Mesendoderm (in vitro differentiated cells): Measurements from ENCODE around the gene ALPK1.

ENCODE experiments used
- DNase-seq: peaks from one replicate; pipeline ENCODE4 v3.0.0; 2013
- H2AK5ac ChIP-seq: 2 replicates; pipeline ENCODE4 v1.6.1; 2013; ENCODE audit warnings: low read length, inconsistent platforms
- H2BK120ac ChIP-seq: 2 replicates; pipeline ENCODE4 v1.6.1; 2013; ENCODE audit warnings: low read depth, mild to moderate bottlenecking, low read length, moderate library complexity, mixed read lengths
- H2BK15ac ChIP-seq: replicated peaks from 2 replicates; pipeline ENCODE4 v1.6.1; 2013; ENCODE audit warnings: low read depth, mild to moderate bottlenecking, moderate library complexity
- H2BK5ac ChIP-seq: 2 replicates; pipeline ENCODE4 v1.6.1; 2013; ENCODE audit warnings: low read length, inconsistent platforms
- H3K18ac ChIP-seq: 2 replicates; pipeline ENCODE4 v1.6.1; 2013; ENCODE audit warnings: mild to moderate bottlenecking, low read length, mixed read lengths
- H3K23ac ChIP-seq: one replicate; pipeline ENCODE4 v1.6.1; 2013; ENCODE audit warnings: low read length
- H3K27ac ChIP-seq: 2 replicates; pipeline ENCODE4 v1.5.1; 2013; ENCODE audit warnings: low read depth, mild to moderate bottlenecking, inconsistent platforms, low read length, moderate library complexity
- H3K27me3 ChIP-seq: 2 replicates; pipeline ENCODE4 v1.6.1; 2013; ENCODE audit warnings: low read length, control low read depth, mild to moderate bottlenecking, inconsistent platforms; ENCODE audit not compliant: insufficient read depth, poor library complexity
- H3K36me3 ChIP-seq: 2 replicates; pipeline ENCODE4 v1.6.1; 2013; ENCODE audit warnings: low read length, inconsistent platforms; ENCODE audit not compliant: control insufficient read depth, insufficient read depth
- H3K4ac ChIP-seq: one replicate; pipeline ENCODE4 v1.6.1; 2013; ENCODE audit warnings: low read depth, mild to moderate bottlenecking, low read length, moderate library complexity
- H3K4me1 ChIP-seq: 2 replicates; pipeline ENCODE4 v1.6.1; 2013; ENCODE audit warnings: low read depth, low read length, inconsistent platforms; ENCODE audit not compliant: control insufficient read depth
- H3K4me2 ChIP-seq: 2 replicates; pipeline ENCODE4 v1.6.1; 2013; ENCODE audit warnings: low read length
- H3K4me3 ChIP-seq: 2 replicates; pipeline ENCODE4 v1.5.1; 2013; ENCODE audit warnings: mild to moderate bottlenecking, low read length
- H3K56ac ChIP-seq: one replicate; pipeline ENCODE4 v1.6.1; 2013; ENCODE audit warnings: low read length
- H3K79me1 ChIP-seq: 2 replicates; pipeline ENCODE4 v1.6.1; 2013; ENCODE audit warnings: low read length, inconsistent platforms
- H3K79me2 ChIP-seq: 2 replicates; pipeline ENCODE4 v1.6.1; 2013; ENCODE audit warnings: mild to moderate bottlenecking, low read length; ENCODE audit not compliant: control insufficient read depth, insufficient read depth
- H3K9ac ChIP-seq: 2 replicates; pipeline ENCODE4 v1.6.1; 2013; ENCODE audit warnings: low read length, inconsistent platforms
- H4K5ac ChIP-seq: one replicate; pipeline ENCODE4 v1.6.1; 2013; ENCODE audit warnings: low read length
- H4K8ac ChIP-seq: one replicate; pipeline ENCODE4 v1.6.1; 2013; ENCODE audit warnings: low read depth, mild to moderate bottlenecking, control low read depth, low read length, moderate library complexity
- WGBS: extraction: QIAGEN DNeasy Blood & Tissue Kit; methylation state at CpG from one replicate; pipeline ENCODE4 v1.1.7; 2013; ENCODE audit warnings: low lambda C conversion rate, missing lambda C conversion rate; ENCODE audit not compliant: insufficient coverage; ENCODE audit errors: extremely low coverage; 5-methylcytosine and 5-hydroxymethylcytosine counted together

ALPK1 gene

DNA sequence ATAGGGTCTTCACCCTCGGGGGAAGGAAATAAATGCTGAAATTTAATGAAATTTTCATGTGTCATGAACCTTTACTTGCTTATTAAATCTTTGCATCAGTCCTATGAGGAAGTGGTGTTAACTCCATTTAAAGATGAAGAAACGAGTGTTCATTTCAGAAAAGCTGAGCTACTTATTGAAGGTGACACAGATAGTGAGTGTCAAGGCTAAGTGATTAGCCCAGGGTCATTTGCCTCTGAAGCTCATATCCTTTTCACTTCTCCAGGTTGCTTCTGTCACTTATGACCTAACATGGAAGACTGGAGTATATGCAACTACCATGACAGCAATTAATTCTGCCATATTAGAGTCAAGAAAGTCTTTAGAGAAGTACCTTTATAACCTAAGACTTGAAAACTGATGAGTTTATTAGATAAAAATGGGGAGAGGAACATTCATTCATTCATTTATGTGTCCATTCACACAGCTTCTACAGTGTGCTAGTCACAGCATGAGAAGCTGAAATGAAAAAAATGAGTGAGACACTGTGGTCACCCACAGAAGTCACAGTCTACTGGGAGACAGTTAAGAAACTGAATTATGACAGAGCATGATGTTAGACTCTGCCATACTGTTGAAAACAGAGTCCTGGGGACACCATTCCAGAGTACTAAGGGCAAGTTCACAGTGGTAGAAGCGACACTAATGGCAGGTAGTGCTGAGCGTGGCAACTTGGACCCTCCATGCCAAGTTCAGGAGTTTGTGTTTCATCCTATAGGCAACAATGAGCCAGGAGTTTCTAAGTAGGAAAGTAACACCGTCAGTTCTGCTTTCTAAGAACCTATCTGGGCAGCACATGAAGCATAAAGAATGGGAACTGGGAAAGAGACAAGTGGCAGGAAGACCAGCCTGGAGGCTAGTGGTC is 21.3 kb downstream of the ALPK1 start:
- DNase-seq = no peak
- Histone ChIP-seq H2BK5ac (no peak overlapping the region), H3K79me2 (no peaks in the 10 kb centered on the region), H3K27me3 (no peaks in the 10 kb centered on the region), H4K5ac (no peak overlapping the region), H3K4me1 (no peaks in the 10 kb centered on the region), H3K79me1 (no peaks in the 10 kb centered on the region), H3K4me2 (no peak overlapping the region), H3K36me3 (no peaks in the 10 kb centered on the region), H3K23ac (no peak overlapping the region), H3K27ac (no peak overlapping the region), H3K4ac (no peak overlapping the region), H3K56ac (no peak overlapping the region), H2BK15ac (no peak overlapping the region), H3K9ac (no peak overlapping the region), H2BK120ac (no peak overlapping the region), H3K18ac (no peak overlapping the region), H3K4me3 (no peak overlapping the region), H2AK5ac (no peak overlapping the region), H4K8ac (no peak overlapping the region)
- no CpG with 5 or more reads among the region's 5 CpGs for WGBS

DNA sequence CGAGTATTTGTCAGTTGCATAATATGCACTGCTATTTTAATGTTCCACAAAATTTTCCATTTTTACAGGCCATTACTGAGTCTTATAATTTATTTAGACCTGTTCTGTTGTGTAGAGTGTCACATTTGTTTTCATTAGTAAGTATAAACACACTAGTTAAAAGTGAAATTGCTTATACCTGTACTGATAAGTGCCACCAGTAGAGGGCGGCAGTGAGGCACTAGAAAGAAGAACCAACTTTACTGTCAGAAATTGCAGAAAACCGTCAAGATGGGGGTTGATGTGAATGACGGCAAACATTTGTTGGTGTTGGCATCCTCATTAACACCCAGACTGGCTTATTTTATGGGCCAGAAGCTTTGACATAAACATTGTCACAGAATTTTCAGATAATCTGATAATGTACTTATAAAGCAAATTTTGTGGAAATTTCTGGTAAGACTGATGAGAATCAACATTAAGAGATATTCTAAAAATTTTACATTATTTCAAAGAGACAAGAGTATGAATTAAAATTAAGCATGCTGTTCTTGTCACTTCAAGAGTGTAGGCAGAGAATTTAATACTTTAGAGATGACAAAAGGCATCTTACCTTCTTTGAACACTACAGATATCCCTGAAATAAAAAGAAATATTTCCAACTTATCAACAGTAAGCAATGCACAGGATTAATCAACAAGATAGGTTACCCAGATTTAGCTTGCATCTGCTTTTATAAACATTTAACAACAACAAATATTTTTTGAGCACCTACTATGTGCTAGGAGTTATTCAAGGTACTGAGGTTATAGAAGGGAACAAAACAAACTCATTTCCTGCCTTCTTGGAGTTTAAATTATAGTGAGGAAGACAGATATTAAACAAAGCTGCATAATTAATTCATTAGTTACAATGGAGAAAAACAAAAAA is 24.9 kb downstream of the ALPK1 start:
- no peak overlapping the region for H3K56ac ChIP-seq
- H2BK15ac ChIP-seq = no peak overlapping the region
- no peaks in the 10 kb centered on the region for H3K79me1 ChIP-seq
- no peaks in the 10 kb centered on the region for H3K4me1 ChIP-seq
- H2BK120ac ChIP-seq = no peak overlapping the region
- no peak overlapping the region for H3K27ac ChIP-seq
- no peak overlapping the region for H4K5ac ChIP-seq
- no peak overlapping the region for H3K23ac ChIP-seq
- no peak overlapping the region for H2AK5ac ChIP-seq
- DNase-seq = peak; percentile 71
- H3K79me2 ChIP-seq = no peaks in the 10 kb centered on the region
- H3K4ac ChIP-seq = no peak overlapping the region
- no peak overlapping the region for H3K9ac ChIP-seq
- WGBS = no CpG with 5 or more reads among the region's 4 CpGs
- no peaks in the 10 kb centered on the region for H3K36me3 ChIP-seq
- no peaks in the 10 kb centered on the region for H3K27me3 ChIP-seq
- no peak overlapping the region for H2BK5ac ChIP-seq
- H3K4me2 ChIP-seq = no peak overlapping the region
- H3K4me3 ChIP-seq = no peak overlapping the region
- no peak overlapping the region for H4K8ac ChIP-seq
- no peak overlapping the region for H3K18ac ChIP-seq

DNA sequence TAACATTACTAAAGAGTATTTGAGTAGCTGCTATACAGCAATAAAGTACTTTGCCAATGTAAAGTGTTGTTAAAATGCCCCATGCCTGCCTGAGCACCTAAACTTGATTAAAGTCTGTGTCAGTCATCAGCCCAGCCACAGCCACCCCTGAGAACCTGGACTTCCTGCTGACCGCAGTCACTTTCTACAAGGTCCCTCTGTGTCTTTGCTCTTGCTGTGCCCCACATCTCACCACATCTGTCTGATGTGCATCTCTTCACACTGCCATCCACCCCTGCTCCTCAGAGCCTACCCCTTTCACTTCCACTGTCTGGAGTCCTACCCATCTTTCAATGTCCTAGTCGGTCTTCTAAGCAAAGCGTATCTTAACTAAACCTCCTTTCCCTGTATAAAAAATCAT is 25.7 kb downstream of the ALPK1 start:
- no peak overlapping the region for H3K18ac ChIP-seq

DNA sequence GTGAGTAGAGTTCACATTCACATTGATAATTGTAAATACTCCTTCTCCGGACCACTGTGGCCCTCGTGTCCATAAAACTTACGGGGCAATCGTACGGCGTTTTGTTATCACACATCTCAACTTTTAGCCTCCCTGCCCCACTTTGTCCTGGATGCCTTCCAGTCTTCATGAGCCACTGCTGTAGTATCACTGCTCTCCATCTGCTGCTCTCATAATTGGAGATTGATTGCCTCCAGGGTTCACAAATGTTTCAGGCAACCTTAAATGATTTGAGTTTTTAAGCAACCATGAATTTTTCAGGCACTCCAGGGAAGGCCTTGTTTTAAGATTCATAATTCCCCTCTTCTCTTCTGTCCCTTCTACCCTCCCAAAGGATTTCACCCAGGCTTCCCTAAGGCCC is 28.4 kb downstream of the ALPK1 start:
- Histone ChIP-seq H3K18ac (no peak overlapping the region), H3K27me3 (no peaks in the 10 kb centered on the region), H3K79me1 (no peaks in the 10 kb centered on the region), H3K4ac (no peak overlapping the region), H2AK5ac (no peak overlapping the region), H3K9ac (no peak overlapping the region), H3K4me1 (no peaks in the 10 kb centered on the region), H3K4me3 (no peak overlapping the region), H3K27ac (no peak overlapping the region), H4K8ac (no peak overlapping the region), H2BK120ac (no peak overlapping the region), H3K56ac (no peak overlapping the region), H3K79me2 (no peaks in the 10 kb centered on the region), H3K23ac (no peak overlapping the region), H3K36me3 (no peaks in the 10 kb centered on the region), H3K4me2 (no peak overlapping the region), H2BK15ac (no peak overlapping the region), H4K5ac (no peak overlapping the region), H2BK5ac (no peak overlapping the region)
- DNase-seq = no peak
- WGBS = no CpG with 5 or more reads among the region's 6 CpGs

More for the DNA sequence above, 25.7 kb downstream of the ALPK1 start:
- Histone ChIP-seq H3K27ac (no peak overlapping the region), H3K4me3 (no peak overlapping the region), H3K56ac (no peak overlapping the region), H3K79me2 (no peaks in the 10 kb centered on the region), H2BK5ac (no peak overlapping the region), H3K23ac (no peak overlapping the region), H3K27me3 (no peaks in the 10 kb centered on the region), H3K4me2 (no peak overlapping the region), H4K8ac (no peak overlapping the region), H2AK5ac (no peak overlapping the region), H2BK15ac (no peak overlapping the region), H3K36me3 (no peaks in the 10 kb centered on the region), H3K4ac (no peak overlapping the region), H4K5ac (no peak overlapping the region), H3K9ac (no peak overlapping the region), H2BK120ac (no peak overlapping the region), H3K79me1 (no peaks in the 10 kb centered on the region), H3K4me1 (no peaks in the 10 kb centered on the region)
- WGBS = no CpG with 5 or more reads among the region's 3 CpGs
- DNase-seq = no peak

DNA sequence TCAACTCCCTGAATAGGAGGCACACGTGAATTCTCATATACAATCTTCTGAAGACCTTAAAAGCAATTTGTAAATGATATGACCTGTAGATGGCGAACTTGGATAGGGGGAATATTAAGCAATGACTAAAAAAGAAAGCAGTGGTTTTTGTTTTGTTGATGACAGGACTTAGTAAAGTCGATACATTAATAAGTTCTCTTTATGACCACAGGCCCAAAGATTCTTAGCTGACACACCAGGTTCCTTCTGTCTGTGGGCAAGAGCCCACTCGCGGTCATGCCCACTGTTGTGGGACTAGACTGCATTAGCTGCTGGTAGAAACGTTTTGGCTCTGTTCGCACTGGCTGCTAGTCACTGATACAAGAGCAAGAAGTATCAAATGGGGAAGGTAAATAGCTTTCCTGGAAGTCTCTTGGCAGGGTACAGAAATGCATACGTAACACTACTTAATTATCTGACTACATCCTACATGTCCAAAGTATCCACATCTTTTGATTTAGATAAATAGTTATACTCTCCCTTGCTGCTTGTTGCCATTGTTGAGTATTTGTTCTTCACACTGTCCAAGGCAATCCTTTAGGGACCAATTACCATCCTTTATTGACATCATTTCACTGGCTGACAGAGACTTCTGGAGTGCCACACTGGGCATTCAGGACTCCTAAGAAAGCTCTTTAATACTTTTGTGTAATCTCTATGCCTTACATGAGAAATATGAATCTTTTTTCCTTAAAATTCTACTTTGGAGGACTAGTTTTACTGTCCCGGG is 31.0 kb downstream of the ALPK1 start:
- Histone ChIP-seq H4K8ac (no peak overlapping the region), H3K18ac (no peak overlapping the region), H3K79me1 (no peaks in the 10 kb centered on the region), H3K9ac (no peak overlapping the region), H3K27me3 (no peaks in the 10 kb centered on the region), H3K4me1 (no peaks in the 10 kb centered on the region), H2BK120ac (no peak overlapping the region), H3K36me3 (no peaks in the 10 kb centered on the region), H3K56ac (no peak overlapping the region), H3K23ac (no peak overlapping the region), H2BK5ac (no peak overlapping the region), H3K79me2 (no peaks in the 10 kb centered on the region), H3K4ac (no peak overlapping the region), H2AK5ac (no peak overlapping the region), H2BK15ac (no peak overlapping the region), H3K4me3 (no peak overlapping the region), H3K4me2 (no peak overlapping the region), H4K5ac (no peak overlapping the region), H3K27ac (no peak overlapping the region)
- DNase-seq = peak; percentile 60
- no CpG with 5 or more reads among the region's 9 CpGs for WGBS
